ENCODE results near the gene CYFIP1.

CYFIP1 gene

GRCh38 chr15:23002920-23003319, 22.8 kb upstream of the CYFIP1 start:
- no peaks in the 10 kb centered on the region for H3K9me3 ChIP-seq (ENCODE audit: control insufficient read depth, insufficient read depth, low read length)
- peaks cover 81% of the 10 kb centered on the region for H3K36me3 ChIP-seq (ENCODE audit: control insufficient read depth, low read length)
- no peak for TF ChIP-seq CTCF (IDR thresholded peaks at IDR 0.05; ENCODE audit: low read depth, low read length, poor library complexity, severe bottlenecking)
- no peak for TF ChIP-seq EZH2phosphoT487 (IDR thresholded peaks at IDR 0.05; ENCODE audit: borderline replicate concordance, low read length)
- no peaks in the 10 kb centered on the region for H3K9me2 ChIP-seq (replicated peaks; ENCODE audit: control insufficient read depth, low read length)
- H3F3A ChIP-seq (ENCODE audit: control insufficient read depth, insufficient read depth): no peaks in the 10 kb centered on the region
- no peaks in the 10 kb centered on the region for H4K20me1 ChIP-seq (ENCODE audit: control insufficient read depth, insufficient read depth, low read depth, low read length)
- H3K79me2 ChIP-seq (ENCODE audit: control insufficient read depth, low read length): no peaks in the 10 kb centered on the region
- H3K4me2 ChIP-seq (ENCODE audit: low read length): no peak overlapping the region
- no peaks in the 10 kb centered on the region for H3K27me3 ChIP-seq (ENCODE audit: control insufficient read depth, low read length)
- H3K4me3 ChIP-seq (ENCODE audit: low read length): no peak overlapping the region
- no peaks in the 10 kb centered on the region for H3K4me1 ChIP-seq (ENCODE audit: control insufficient read depth, low read length)
- H3K27ac ChIP-seq (ENCODE audit: low read depth, low read length): no peak overlapping the region

DNA sequence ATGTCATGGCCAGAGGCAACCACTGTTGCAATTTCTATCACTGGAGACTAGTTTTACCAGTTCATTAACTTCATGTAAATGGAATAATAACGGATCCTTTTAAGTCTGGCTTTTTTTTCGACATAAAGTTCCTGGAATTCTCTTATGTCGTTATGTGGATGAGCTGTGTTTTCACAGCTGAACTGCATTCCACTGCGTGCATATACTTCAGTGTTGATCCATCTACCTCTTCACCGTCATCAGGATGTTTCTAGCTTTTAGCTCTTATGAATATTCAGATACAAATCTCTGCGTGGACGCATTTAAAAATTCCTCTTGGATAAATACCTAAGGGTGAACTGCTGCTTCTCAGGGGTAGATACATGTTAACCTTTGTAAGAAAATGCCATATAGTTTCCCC, 15.6 kb upstream of the CYFIP1 start:
- Histone ChIP-seq H3K27me3 (ENCODE audit: control insufficient read depth, low read length) (no peaks in the 10 kb centered on the region), H4K20me1 (ENCODE audit: control insufficient read depth, insufficient read depth, low read depth, low read length) (no peaks in the 10 kb centered on the region)
- TF ChIP-seq EZH2phosphoT487 (IDR thresholded peaks at IDR 0.05; ENCODE audit: borderline replicate concordance, low read length): no peak
- TF ChIP-seq CTCF (IDR thresholded peaks at IDR 0.05; ENCODE audit: low read depth, low read length, poor library complexity, severe bottlenecking): no peak

DNA sequence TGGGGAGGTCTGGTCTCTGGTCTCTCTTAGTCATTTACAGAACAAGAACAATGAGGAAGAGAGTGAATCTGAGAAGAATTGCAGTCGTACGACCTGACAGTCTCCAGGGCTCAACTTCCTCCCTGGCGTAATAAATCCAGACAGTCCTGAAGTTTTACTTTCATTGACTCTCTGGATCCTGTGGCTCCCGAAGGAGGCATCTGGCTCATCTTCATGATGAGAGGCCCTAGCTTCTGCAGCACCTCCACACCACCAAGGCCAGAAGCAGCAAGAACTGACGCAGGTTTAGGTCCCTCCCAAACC, 11.8 kb upstream of the CYFIP1 start:
- Histone ChIP-seq H3K27me3 (ENCODE audit: control insufficient read depth, low read length) (no peaks in the 10 kb centered on the region), H3F3A (ENCODE audit: control insufficient read depth, insufficient read depth) (no peaks in the 10 kb centered on the region; the same call in 1 of the 2 replicates), H3K36me3 (ENCODE audit: control insufficient read depth, low read length) (peaks cover 20% of the 10 kb centered on the region), H3K79me2 (ENCODE audit: control insufficient read depth, low read length) (no peaks in the 10 kb centered on the region), H3K9me3 (ENCODE audit: control insufficient read depth, insufficient read depth, low read length) (no peaks in the 10 kb centered on the region), H4K20me1 (ENCODE audit: control insufficient read depth, insufficient read depth, low read depth, low read length) (no peaks in the 10 kb centered on the region), H3K9me2 (replicated peaks; ENCODE audit: control insufficient read depth, low read length) (no peaks in the 10 kb centered on the region), H3K4me1 (ENCODE audit: control insufficient read depth, low read length) (no peaks in the 10 kb centered on the region), H3K4me3 (ENCODE audit: low read length) (no peak overlapping the region), H3K4me2 (ENCODE audit: low read length) (no peak overlapping the region), H3K27ac (ENCODE audit: low read depth, low read length) (no peak overlapping the region)
- TF ChIP-seq CTCF (IDR thresholded peaks at IDR 0.05; ENCODE audit: low read depth, low read length, poor library complexity, severe bottlenecking): no peak
- no peak for TF ChIP-seq EZH2phosphoT487 (IDR thresholded peaks at IDR 0.05; ENCODE audit: borderline replicate concordance, low read length)

More for the DNA sequence above, 15.6 kb upstream of the CYFIP1 start:
- H3K9me2 ChIP-seq (replicated peaks; ENCODE audit: control insufficient read depth, low read length): no peaks in the 10 kb centered on the region
- H3F3A ChIP-seq (ENCODE audit: control insufficient read depth, insufficient read depth): no peaks in the 10 kb centered on the region; the same call in 1 of the 2 replicates
- peaks cover 41% of the 10 kb centered on the region for H3K36me3 ChIP-seq (ENCODE audit: control insufficient read depth, low read length)
- no peak overlapping the region for H3K27ac ChIP-seq (ENCODE audit: low read depth, low read length)
- H3K79me2 ChIP-seq (ENCODE audit: control insufficient read depth, low read length): no peaks in the 10 kb centered on the region
- no peaks in the 10 kb centered on the region for H3K4me1 ChIP-seq (ENCODE audit: control insufficient read depth, low read length)
- H3K9me3 ChIP-seq (ENCODE audit: control insufficient read depth, insufficient read depth, low read length): no peaks in the 10 kb centered on the region
- no peak overlapping the region for H3K4me3 ChIP-seq (ENCODE audit: low read length)
- no peak overlapping the region for H3K4me2 ChIP-seq (ENCODE audit: low read length)

Measured in DOHH2 (cell line).